Tibial nerve (tissue), 4 donors: ENCODE data around the gene TMEM158.

Source experiments
- CTCF ChIP-seq, 5 experiments: fragments of 200-600 bp in 3 of 5; fragments of 450-650 bp in 2 of 5; sonication (generic) in 3 of 5; IDR thresholded peaks; one replicate each; pipeline ENCODE4 v1.5.1; 2016 to 2019; ENCODE audit warnings: antibody characterized with exemption in 5 of 5, mild to moderate bottlenecking in 3 of 5, moderate library complexity in 2 of 5
- EP300 ChIP-seq, 2 donors: sonication (generic); formaldehyde crosslinking; IDR thresholded peaks; one replicate each; pipeline ENCODE4 v1.6.1; 2017; ENCODE audit warnings: antibody characterized with exemption in 2 of 2, mild to moderate bottlenecking in 1 of 2
- POLR2A ChIP-seq, 2 donors: fragments of 450-650 bp; IDR thresholded peaks; one replicate each; pipeline ENCODE4 v1.6.1; 2017; ENCODE audit warnings: antibody characterized with exemption in 2 of 2, mild to moderate bottlenecking in 2 of 2, moderate library complexity in 2 of 2

GRCh38 chr3:45252826-45253225 lies 26.7 kb upstream of the TMEM158 start:
- TF ChIP-seq CTCF (IDR thresholded peaks at IDR 0.05): no peak
- no peak for TF ChIP-seq POLR2A (IDR thresholded peaks at IDR 0.05)
- TF ChIP-seq EP300 (IDR thresholded peaks at IDR 0.05): no peak
